ENCODE data around the gene PRKCE.

The PRKCE gene

GRCh38 chr2:45631955-45632354, 19.5 kb upstream of the PRKCE start:
- DNase-seq (ENCODE audit: low read depth, low spot score): no peak

- no peak for DNase-seq (ENCODE audit: low read depth, low spot score)
Measured at GRCh38 chr2:45634223-45634622, 17.3 kb upstream of the PRKCE start.

GRCh38 chr2:45636008-45636407, 15.5 kb upstream of the PRKCE start:
- DNase-seq (ENCODE audit: low read depth, low spot score): no peak

- DNase-seq (ENCODE audit: low read depth, low spot score): no peak
Measured at GRCh38 chr2:45637440-45637839, 14.0 kb upstream of the PRKCE start.

GRCh38 chr2:45640576-45640975, 10.9 kb upstream of the PRKCE start:
- no peak for DNase-seq (ENCODE audit: low read depth, low spot score)

- DNase-seq (ENCODE audit: low read depth, low spot score): no peak
Measured at GRCh38 chr2:45643095-45643494, 8.4 kb upstream of the PRKCE start.

- peak; percentile 40 for DNase-seq (ENCODE audit: low read depth, low spot score)
Measured at GRCh38 chr2:45643543-45644542, 7.6 kb upstream of the PRKCE start.

- DNase-seq (ENCODE audit: low read depth, low spot score): no peak
Measured at GRCh38 chr2:45646289-45646688, 5.2 kb upstream of the PRKCE start.

GRCh38 chr2:45647356-45647755, 4.1 kb upstream of the PRKCE start:
- no peak for DNase-seq (ENCODE audit: low read depth, low spot score)

GRCh38 chr2:45647986-45648520, 3.4 kb upstream of the PRKCE start:
- DNase-seq (ENCODE audit: low read depth, low spot score): no peak

- no peak for DNase-seq (ENCODE audit: low read depth, low spot score)
Measured at GRCh38 chr2:45648636-45649035, 2.8 kb upstream of the PRKCE start.

- no peak for DNase-seq (ENCODE audit: low read depth, low spot score)
Measured at GRCh38 chr2:45649462-45649857, 2.0 kb upstream of the PRKCE start.

GRCh38 chr2:45649858-45650811, 1.3 kb upstream of the PRKCE start:
- no peak for DNase-seq (ENCODE audit: low read depth, low spot score)

- peak; percentile 89 for DNase-seq (ENCODE audit: low read depth, low spot score)
Measured at GRCh38 chr2:45650851-45651414, 542 bp upstream of the PRKCE start.

- DNase-seq (ENCODE audit: low read depth, low spot score): no peak
Measured at GRCh38 chr2:45652090-45653031, 886 bp downstream of the PRKCE start.

- no peak for DNase-seq (ENCODE audit: low read depth, low spot score)
Measured at GRCh38 chr2:45653122-45653913, 1.8 kb downstream of the PRKCE start.

- no peak for DNase-seq (ENCODE audit: low read depth, low spot score)
Measured at GRCh38 chr2:45654250-45654649, 2.8 kb downstream of the PRKCE start.

- no peak for DNase-seq (ENCODE audit: low read depth, low spot score)
Measured at GRCh38 chr2:45661828-45662227, 10.4 kb downstream of the PRKCE start.

- no peak for DNase-seq (ENCODE audit: low read depth, low spot score)
Measured at GRCh38 chr2:45664635-45665261, 13.3 kb downstream of the PRKCE start.

Data from activated CD4-positive, CD25-positive, alpha-beta regulatory T cell treated with anti-CD3 and anti-CD28 coated beads, Interleukin-2, amount 50 U/mL, for 16 hours (primary cell).